Sigmoid colon (tissue), 7 donors: ENCODE data around the gene LAMB3. TPM values are rescaled to one million over a fixed set of nuclear protein-coding genes. Genes with fewer than 3 reads are reported as not detected.

ENCODE experiments used
- DNase-seq: peaks from one replicate; pipeline ENCODE4 v3.0.0-alpha.2; 2019
- H3K27ac ChIP-seq, 4 donors: fragments of 200-600 bp; sonication (generic); one replicate each; pipeline ENCODE4 v1.5.1; 2016 to 2019; ENCODE audit warnings: mild to moderate bottlenecking in 1 of 4
- H3K27me3 ChIP-seq, 3 donors: fragments of 200-600 bp; sonication (generic); one replicate each; pipeline ENCODE4 v1.5.1; 2019; ENCODE audit warnings: mild to moderate bottlenecking in 1 of 3
- H3K36me3 ChIP-seq, 4 donors: fragments of 200-600 bp; sonication (generic); one replicate each; pipeline ENCODE4 v1.5.1; 2016 to 2019
- H3K4me1 ChIP-seq, 4 donors: fragments of 200-600 bp; sonication (generic); one replicate each; pipeline ENCODE4 v1.5.1; 2017 to 2019
- H3K4me3 ChIP-seq, 4 donors: fragments of 200-600 bp; sonication (generic); one replicate each; pipeline ENCODE4 v1.5.1; 2017 to 2019; ENCODE audit warnings: mild to moderate bottlenecking in 2 of 4, moderate library complexity in 1 of 4
- H3K9me3 ChIP-seq, 4 donors: fragments of 200-600 bp in 3 of 4; sonication (generic) in 3 of 4; one replicate each; pipeline versions ENCODE4 v1.5.1 to v1.6.1; 2013 to 2019
- CTCF ChIP-seq, 4 experiments: fragments of 450-650 bp in 3 of 4; fragments of 200-600 bp in 1 of 4; IDR thresholded peaks; one replicate each; pipeline ENCODE4 v1.5.1; 2016 to 2019; ENCODE audit warnings: antibody characterized with exemption in 4 of 4, mild to moderate bottlenecking in 3 of 4, moderate library complexity in 2 of 4
- EP300 ChIP-seq, 4 donors: sonication (generic); formaldehyde crosslinking; IDR thresholded peaks; one replicate each; pipeline ENCODE4 v1.6.1; 2017; ENCODE audit warnings: antibody characterized with exemption in 4 of 4
- POLR2A ChIP-seq, 2 donors: fragments of 450-650 bp; IDR thresholded peaks; one replicate each; pipeline ENCODE4 v1.6.1; 2016; ENCODE audit warnings: antibody characterized with exemption in 2 of 2, mild to moderate bottlenecking in 2 of 2, moderate library complexity in 2 of 2
- POLR2AphosphoS5 ChIP-seq, 4 donors: sonication (generic); formaldehyde crosslinking; IDR thresholded peaks; one replicate each; pipeline ENCODE4 v1.6.1; 2017; ENCODE audit warnings: antibody characterized with exemption in 4 of 4
- WGBS, 2 donors: extraction: QIAGEN DNeasy Blood & Tissue Kit; methylation state at CpG; one replicate each; pipeline ENCODE4 v1.1.7; 2013; 5-methylcytosine and 5-hydroxymethylcytosine counted together
- intact Hi-C: fragments of 100-400 bp; cut with DNase I; formaldehyde crosslinking; loops from one replicate; pipeline ENCODE4 v1.15.1; 2023
- polyA plus RNA-seq, 3 donors: library from polyadenylated mRNA; stranded (reverse); fragments of 200-250 nt; gene quantifications; one replicate each; pipeline ENCODE4 v1.2.3, GENCODE V29; 2013
- total RNA-seq, 4 donors: library from RNA; depleted of rRNA; stranded (reverse); fragments of >200 nt; gene quantifications; one replicate each; pipeline ENCODE4 v1.1.0, GENCODE V29; 2016
- donor health status: healthy with polysubstance abuse.
- donor health status: Bipolar disorder and iron deficiency.
- donor health status: healthy.

Gene LAMB3
- total and polyA plus RNA-seq, 7 donors: 0.14 to 49.4 (median 9.3) TPM; not detected in 1

GRCh38 chr1:209647156-209647555 lies 5.1 kb downstream of the LAMB3 start:
- H3K9me3 ChIP-seq: no peaks in the 10 kb centered on the region
- intact Hi-C loops: no loop called here
- H3K4me3 ChIP-seq: no peak overlapping the region
- H3K27ac ChIP-seq: no peak overlapping the region
- TF ChIP-seq CTCF (IDR thresholded peaks at IDR 0.05) (no peak), POLR2A (IDR thresholded peaks at IDR 0.05) (no peak), EP300 (IDR thresholded peaks at IDR 0.05) (no peak), POLR2AphosphoS5 (IDR thresholded peaks at IDR 0.05) (no peak)
- peaks cover 0 to 63% (median 49%) of the 10 kb centered on the region in 4 donors for H3K4me1 ChIP-seq
- WGBS, 2 donors: 72 to 78% methylated on average over 4 of the region's 4 CpGs
- no peaks in the 10 kb centered on the region for H3K36me3 ChIP-seq
- no peaks in the 10 kb centered on the region for H3K27me3 ChIP-seq
- no peak for DNase-seq

GRCh38 chr1:209646558-209646957 lies 5.7 kb downstream of the LAMB3 start:
- WGBS, 2 donors: 94 to 96% methylated on average over 5 of the region's 5 CpGs
- no peak for DNase-seq
- intact Hi-C loops: no loop called here
- Histone ChIP-seq H3K9me3 (no peaks in the 10 kb centered on the region), H3K4me1 (peaks cover 0 to 68% (median 54%) of the 10 kb centered on the region in 4 donors), H3K4me3 (no peak overlapping the region), H3K27ac (no peak overlapping the region), H3K36me3 (no peaks in the 10 kb centered on the region), H3K27me3 (no peaks in the 10 kb centered on the region)
- TF ChIP-seq POLR2A (IDR thresholded peaks at IDR 0.05) (no peak), POLR2AphosphoS5 (IDR thresholded peaks at IDR 0.05) (no peak), EP300 (IDR thresholded peaks at IDR 0.05) (no peak), CTCF (IDR thresholded peaks at IDR 0.05) (no peak)

- H3K27ac ChIP-seq: no peak overlapping the region
- no peaks in the 10 kb centered on the region for H3K27me3 ChIP-seq
- no peak overlapping the region for H3K4me3 ChIP-seq
- no peaks in the 10 kb centered on the region for H3K36me3 ChIP-seq
- WGBS, 2 donors: 81 to 87% methylated on average over 16 of the region's 16 CpGs
- H3K9me3 ChIP-seq: no peaks in the 10 kb centered on the region
- DNase-seq: no peak
- intact Hi-C loops: no loop called here
- peaks cover 0 to 66% (median 53%) of the 10 kb centered on the region in 4 donors for H3K4me1 ChIP-seq
- TF ChIP-seq POLR2A (IDR thresholded peaks at IDR 0.05) (no peak), EP300 (IDR thresholded peaks at IDR 0.05) (no peak), POLR2AphosphoS5 (IDR thresholded peaks at IDR 0.05) (no peak), CTCF (IDR thresholded peaks at IDR 0.05) (no peak)
Observed at GRCh38 chr1:209645574-209646452, 6.4 kb downstream of the LAMB3 start.

GRCh38 chr1:209643285-209644020 lies 8.8 kb downstream of the LAMB3 start:
- no peaks in the 10 kb centered on the region for H3K9me3 ChIP-seq
- H3K36me3 ChIP-seq: no peaks in the 10 kb centered on the region
- peak overlapping the region; percentile 54 to 82 (median 72) for H3K27ac ChIP-seq
- no peak overlapping the region for H3K4me3 ChIP-seq
- intact Hi-C loops: loop anchor here (2.0 to 5.0 kb wide), 2 partner anchors 31 to 49 kb away; partner anchors contain the start of gene G0S2
- no peaks in the 10 kb centered on the region for H3K27me3 ChIP-seq
- peaks cover 0 to 52% (median 41%) of the 10 kb centered on the region in 4 donors for H3K4me1 ChIP-seq
- DNase-seq: no peak
- 4 to 50% methylated on average over 2 of the region's 2 CpGs for WGBS, 2 donors
- no peak for TF ChIP-seq CTCF (IDR thresholded peaks at IDR 0.05)
- peak in 2 of 4 donors; percentile 43 to 51 for TF ChIP-seq POLR2AphosphoS5 (IDR thresholded peaks at IDR 0.05)
- TF ChIP-seq EP300 (IDR thresholded peaks at IDR 0.05): no peak
